GM21723 (cell line): ENCODE measurements around the gene TJAP1.
"Not testable (repeated sequence)": the region's sequence is repeated elsewhere in the genome, so short reads cannot be mapped to it uniquely, and the experiment has no call there.

Source experiments
- ATAC-seq: cut with Tn5 transposase; IDR thresholded peaks from one replicate; pipeline ENCODE4 v1.9.1; 2021; ENCODE audit warnings: mild to moderate bottlenecking, moderate library complexity; ENCODE audit not compliant: unreplicated experiment

TJAP1 gene

DNA sequence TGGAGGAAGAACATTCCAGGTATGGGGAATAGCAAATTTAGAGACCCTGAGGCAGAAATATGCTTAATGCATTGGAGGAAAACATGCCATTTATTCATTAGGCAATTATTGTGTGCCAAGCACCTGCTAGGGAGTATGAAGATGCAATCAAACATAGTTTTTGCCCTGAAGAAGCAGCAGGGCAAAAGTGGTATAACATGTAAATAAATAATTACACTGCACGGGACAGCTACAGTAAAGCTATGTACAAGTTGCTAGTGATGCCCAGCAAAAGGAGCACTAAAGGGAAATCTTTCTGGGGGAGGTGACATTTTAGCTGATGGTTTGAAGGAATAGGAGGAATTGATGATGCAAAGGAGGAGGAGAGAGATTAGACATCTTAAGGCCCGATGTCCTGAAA lies 624 bp upstream of the TJAP1 start:
- peak; percentile 18 for ATAC-seq

- ATAC-seq = no peak
These were observed 620 bp downstream of the TJAP1 start for GRCh38 chr6:43478008-43478372.

GRCh38 chr6:43481075-43481474 lies 3.7 kb downstream of the TJAP1 start:
- no peak for ATAC-seq

DNA sequence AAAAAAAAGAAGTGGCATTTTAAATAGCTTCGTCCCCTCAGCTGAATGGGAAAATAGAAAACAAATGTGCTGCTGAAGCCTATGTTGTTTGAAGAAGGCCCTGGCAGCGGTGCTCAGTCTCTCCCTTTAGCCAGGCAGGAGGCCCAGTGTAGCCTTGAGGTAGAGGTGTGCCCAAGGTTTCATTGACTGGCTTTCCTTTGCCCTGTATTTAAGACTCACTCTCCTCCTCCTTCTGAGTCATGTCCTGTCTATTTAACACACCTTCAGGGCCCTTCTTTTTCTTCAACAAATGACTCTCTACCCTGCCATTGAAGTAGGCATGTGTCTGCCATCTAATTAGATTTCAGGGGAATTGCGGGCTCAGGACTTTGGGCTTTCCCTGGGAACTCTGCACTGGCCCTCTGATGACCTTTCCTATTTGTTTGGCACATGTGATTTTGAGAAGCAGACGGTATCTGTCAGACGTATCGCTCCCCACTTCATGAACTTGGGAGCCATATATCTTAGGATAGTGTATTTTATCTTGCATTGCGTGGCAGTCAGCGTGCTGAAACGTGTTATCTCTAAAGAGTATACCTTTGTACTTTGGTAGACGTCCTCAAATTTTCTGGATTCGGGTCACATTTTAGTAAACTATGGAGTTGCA lies 4.3 kb downstream of the TJAP1 start:
- no peak for ATAC-seq

GRCh38 chr6:43488667-43489276 lies 11.4 kb downstream of the TJAP1 start:
- ATAC-seq = no peak

GRCh38 chr6:43489277-43490072 lies 12.1 kb downstream of the TJAP1 start:
- no peak for ATAC-seq

DNA sequence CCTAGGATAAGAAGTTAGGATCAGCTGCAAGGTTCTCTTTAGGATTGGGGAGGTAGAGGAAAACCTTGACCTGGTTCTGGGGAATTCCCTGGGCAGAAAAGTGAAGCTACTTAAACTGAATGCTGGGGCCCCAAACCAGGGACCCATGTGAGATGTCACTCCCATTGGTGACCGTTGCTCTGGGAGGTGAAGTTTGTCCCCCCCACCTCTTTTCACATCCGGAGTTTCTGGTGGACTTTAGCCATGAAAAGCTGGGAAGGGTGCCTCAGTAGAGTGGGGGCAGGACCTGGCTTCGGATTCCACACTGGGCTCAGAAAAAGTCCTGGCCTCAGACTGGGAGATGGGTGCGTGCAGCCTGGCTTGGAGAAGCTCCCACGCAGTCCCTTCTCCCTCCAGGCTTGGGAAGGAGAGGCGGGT lies 13.2 kb downstream of the TJAP1 start:
- ATAC-seq = no peak

DNA sequence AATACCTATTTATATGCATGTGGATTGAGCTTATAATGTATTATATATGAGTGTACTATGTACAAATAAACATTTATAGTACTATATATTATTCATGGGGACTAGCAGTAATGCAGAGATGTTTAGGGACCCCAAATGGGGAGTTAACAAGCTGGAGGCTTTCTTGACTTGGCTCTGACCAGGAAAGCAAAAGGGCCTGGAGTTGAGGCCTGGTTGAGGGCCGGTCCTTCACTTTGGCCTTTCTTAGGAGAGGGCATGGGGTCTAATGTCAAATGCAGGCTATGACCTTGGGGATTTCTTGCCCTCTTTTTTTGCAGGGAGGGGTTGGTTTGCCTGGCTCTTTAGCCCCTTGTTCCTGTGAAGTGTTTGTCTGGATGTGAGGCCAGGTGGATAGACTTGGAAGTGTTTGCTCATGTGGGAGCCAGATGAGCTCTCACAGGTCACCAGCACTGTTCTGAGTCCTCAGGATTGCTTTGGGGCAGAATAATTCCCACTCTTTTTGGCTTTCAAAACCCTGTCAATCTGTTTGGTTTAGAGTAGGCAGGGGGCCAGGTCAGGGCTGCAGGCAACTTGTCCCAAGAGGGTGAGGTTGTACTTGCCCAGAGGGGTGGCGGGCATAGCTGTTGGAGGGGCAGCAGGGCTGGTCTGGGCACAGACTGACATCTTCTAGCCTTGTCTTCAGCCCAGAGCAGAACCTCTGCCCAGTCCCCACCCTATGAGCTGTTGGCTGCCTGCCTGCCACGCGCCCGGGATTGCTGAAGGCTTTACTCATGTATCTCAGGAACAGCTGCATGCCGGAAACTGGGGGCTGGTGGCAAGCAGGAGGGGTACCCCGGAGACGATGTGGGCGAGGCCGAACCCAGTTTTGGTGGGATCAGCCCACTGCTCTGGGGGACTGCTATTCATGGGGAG lies 14.6 kb downstream of the TJAP1 start:
- ATAC-seq = no peak

- no peak for ATAC-seq
These were observed 15.3 kb downstream of the TJAP1 start for GRCh38 chr6:43492673-43493072.

GRCh38 chr6:43493230-43493629 lies 15.9 kb downstream of the TJAP1 start:
- ATAC-seq = no peak

- no peak for ATAC-seq
These were observed 16.5 kb downstream of the TJAP1 start for GRCh38 chr6:43493833-43494232.

DNA sequence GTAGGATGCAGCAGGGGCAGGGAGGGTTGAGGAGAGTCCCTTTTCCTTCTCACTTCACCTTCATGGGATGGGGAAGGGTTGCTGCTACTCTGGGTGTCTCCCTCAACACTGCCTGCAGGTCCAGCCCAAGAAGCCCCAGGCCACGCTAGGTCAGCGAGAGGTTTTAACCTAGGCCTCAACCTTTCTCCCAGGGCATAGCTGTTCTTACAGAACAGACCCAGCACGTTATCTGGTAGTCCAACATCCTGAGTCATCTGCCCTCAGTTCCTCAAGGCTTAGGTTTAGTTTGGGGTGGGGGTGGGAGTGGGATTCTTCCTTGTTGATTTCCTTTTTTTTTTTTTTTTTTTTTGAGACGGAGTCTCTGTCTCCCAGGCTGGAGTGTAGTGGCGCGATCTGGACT lies 17.0 kb downstream of the TJAP1 start:
- ATAC-seq = no peak

DNA sequence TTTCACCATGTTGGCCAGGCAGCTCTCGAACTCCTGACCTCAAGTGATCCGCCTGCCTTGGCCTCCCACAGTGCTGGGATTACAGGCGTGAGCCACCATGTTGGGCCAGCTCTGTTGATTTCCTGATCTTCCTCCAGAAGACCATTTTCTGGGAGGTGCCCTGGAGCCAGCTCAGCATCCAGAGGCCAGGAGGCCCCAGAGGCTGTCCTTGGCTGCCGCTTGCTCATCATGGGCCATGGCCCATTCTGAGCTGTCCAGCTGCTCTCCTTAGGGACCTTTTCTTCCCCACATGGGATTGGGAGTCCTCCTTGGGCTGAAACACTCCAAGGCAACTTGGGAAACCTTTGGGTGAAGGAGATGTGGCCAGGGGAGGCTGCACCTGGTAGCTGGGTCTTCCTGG lies 17.4 kb downstream of the TJAP1 start:
- ATAC-seq = no peak

DNA sequence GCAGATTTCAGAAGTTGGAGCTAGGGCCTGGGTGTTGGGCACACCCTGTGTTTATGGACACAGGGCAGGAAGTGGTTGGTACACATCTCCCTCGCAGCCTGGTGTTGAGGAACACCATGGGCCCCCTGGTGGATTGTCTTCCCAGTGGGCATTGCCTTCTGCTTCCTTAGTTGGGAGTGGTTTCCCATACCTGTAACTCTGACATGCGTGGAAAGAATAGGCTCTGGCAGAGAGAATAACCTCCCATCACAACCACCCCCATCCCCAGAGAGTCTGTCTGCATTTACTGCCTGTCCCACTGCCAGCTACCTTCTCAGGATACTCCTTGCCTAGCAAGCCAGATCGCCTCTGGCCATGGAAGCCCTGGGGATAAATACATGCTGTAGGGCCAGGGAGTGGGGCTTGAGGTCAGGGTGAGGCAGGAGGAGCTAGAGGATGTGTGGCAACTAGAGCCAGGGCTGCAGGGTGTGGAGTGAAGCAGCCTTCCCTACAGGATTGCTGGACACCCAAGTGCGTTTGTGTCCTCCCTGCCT lies 18.1 kb downstream of the TJAP1 start:
- ATAC-seq = no peak

GRCh38 chr6:43496370-43497128 lies 19.2 kb downstream of the TJAP1 start:
- ATAC-seq = no peak

DNA sequence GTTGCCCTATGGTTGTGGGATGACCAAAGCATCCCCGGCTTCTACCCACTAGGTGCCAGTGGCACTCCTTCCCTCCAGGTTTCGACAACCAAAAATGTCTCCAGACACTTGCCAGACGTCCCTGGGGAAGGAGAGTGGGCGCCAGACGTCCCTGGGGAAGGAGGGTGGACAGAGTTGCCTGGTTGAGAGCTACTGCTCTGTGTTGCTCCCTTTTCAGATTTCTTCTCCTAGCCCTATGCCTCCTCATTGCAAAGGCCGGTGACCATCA lies 19.7 kb downstream of the TJAP1 start:
- ATAC-seq = no peak

DNA sequence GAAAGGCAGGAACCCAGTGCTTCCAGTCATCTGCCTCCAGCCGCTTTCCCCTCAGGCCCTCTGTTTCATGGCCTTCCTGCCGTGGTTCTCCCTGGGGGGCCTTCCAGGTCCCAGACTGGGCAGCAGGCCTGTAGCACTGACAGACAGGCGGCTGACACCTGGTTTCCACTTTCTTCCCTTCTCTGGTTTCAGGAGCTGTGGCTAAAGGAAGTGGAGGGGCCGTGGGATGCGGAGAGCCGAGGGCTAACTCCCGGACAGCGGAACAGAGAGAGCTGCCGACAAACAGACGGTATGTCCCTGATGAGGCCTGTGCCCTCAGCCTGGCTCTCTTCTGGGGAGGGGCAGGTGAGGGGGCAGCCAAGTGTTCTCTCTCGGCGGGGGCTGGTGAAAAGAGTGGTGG lies 20.3 kb downstream of the TJAP1 start:
- no peak for ATAC-seq

- ATAC-seq = not testable (repeated sequence)
These were observed 20.9 kb downstream of the TJAP1 start for GRCh38 chr6:43498291-43498690.

DNA sequence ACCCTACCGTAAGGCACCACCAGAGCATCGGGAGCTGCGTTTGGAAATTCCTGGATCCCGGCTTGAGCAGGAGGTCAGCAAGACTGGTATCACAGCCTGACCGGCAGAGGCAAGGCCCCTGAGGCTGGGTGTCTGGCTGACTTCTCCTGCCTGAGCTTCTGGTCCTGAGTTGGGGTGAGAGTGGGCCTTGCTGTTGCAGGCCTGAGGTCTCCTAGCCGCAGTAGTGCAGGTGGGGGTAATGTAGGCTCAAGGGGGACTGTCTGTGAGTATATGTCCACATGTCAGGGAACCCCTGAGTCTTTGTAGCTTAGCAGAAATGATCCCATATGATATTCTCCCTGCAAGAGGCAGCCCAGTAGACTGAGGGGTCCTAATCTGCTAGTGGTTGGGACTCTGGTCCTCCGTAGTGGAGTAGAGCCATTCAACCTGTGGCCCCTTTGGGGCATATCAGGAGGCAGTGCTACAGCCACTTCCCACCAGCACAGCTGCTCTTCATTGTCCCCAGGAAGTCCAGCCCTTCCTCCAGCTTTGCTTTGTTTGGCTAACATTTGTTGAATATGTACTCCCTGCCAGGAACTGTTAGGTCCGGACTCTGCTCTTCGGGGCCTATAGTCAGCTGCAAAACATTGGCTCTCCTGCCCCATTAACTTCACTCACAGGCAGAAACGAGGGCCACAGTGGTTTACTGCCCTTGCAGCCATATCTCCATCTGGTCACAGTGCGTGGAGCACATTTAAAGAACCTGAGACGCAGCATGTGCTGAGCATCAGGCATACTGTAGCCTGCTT lies 21.9 kb downstream of the TJAP1 start:
- no peak for ATAC-seq

DNA sequence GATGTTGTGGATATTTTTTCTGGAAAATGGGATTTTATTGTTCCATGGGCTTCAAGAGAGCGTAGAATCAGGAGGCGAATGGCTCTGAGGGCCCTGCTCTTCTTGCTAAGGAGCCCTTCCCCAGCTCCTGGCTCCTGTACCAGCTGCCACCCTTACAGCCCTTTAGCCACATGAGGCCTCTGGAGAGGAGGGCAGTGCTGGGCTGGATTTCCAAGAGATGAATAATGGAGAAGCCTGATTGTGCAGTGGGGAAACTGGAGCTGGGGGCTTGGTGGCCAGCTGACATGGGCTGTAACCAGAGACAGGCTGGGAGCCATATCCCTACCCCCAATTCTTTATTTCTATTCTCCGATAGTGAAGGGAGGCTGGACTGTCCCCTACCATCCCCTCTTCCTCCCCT lies 23.6 kb downstream of the TJAP1 start:
- ATAC-seq = no peak
